ENCODE results near the gene COL23A1. TPM values are rescaled to one million over a fixed set of nuclear protein-coding genes. Genes with fewer than 3 reads are reported as not detected.

COL23A1 gene
- total RNA-seq, 2 experiments from 2014 or later, result 0.10 to 0.18 TPM

GRCh38 chr5:178385496-178385890 is 204.7 kb downstream of the COL23A1 start:
- no peaks in the 10 kb centered on the region for H3K4me1 Mint-ChIP-seq
- ChIA-PET CTCF (no interaction called here), POLR2A (no interaction called here)
- no peak for DNase-seq
- H3K9me3 Mint-ChIP-seq, result no peaks in the 10 kb centered on the region
- H3K27ac Mint-ChIP-seq, result no peak overlapping the region
- no peaks in the 10 kb centered on the region for H3K36me3 Mint-ChIP-seq (ENCODE audit: low read depth)
- H3K27me3 Mint-ChIP-seq, result no peaks in the 10 kb centered on the region
- no peak overlapping the region for H3K4me3 Mint-ChIP-seq

GRCh38 chr5:178384816-178385495 is 205.2 kb downstream of the COL23A1 start:
- CTCF ChIA-PET, result no interaction called here
- H3K4me3 Mint-ChIP-seq, result no peak overlapping the region
- DNase-seq, result no peak
- H3K9me3 Mint-ChIP-seq, result no peaks in the 10 kb centered on the region
- POLR2A ChIA-PET, result no interaction called here
- H3K27ac Mint-ChIP-seq, result no peak overlapping the region
- H3K27me3 Mint-ChIP-seq, result no peaks in the 10 kb centered on the region
- H3K4me1 Mint-ChIP-seq, result no peaks in the 10 kb centered on the region
- no peaks in the 10 kb centered on the region for H3K36me3 Mint-ChIP-seq (ENCODE audit: low read depth)

GRCh38 chr5:178383919-178384815 is 206.0 kb downstream of the COL23A1 start:
- POLR2A ChIA-PET, result no interaction called here
- Mint-ChIP-seq H3K4me1 (no peaks in the 10 kb centered on the region), H3K27me3 (no peaks in the 10 kb centered on the region), H3K9me3 (no peaks in the 10 kb centered on the region), H3K27ac (no peak overlapping the region), H3K36me3 (ENCODE audit: low read depth) (no peaks in the 10 kb centered on the region), H3K4me3 (no peak overlapping the region)
- CTCF ChIA-PET, result no interaction called here
- no peak for DNase-seq

GRCh38 chr5:178383301-178383918 is 206.8 kb downstream of the COL23A1 start:
- Mint-ChIP-seq H3K36me3 (ENCODE audit: low read depth) (no peaks in the 10 kb centered on the region), H3K4me1 (no peaks in the 10 kb centered on the region), H3K4me3 (no peak overlapping the region), H3K27ac (no peak overlapping the region), H3K27me3 (no peaks in the 10 kb centered on the region), H3K9me3 (no peaks in the 10 kb centered on the region)
- CTCF ChIA-PET, result no interaction called here
- POLR2A ChIA-PET, result no interaction called here
- no peak for DNase-seq

- DNase-seq, result no peak
- H3K27ac Mint-ChIP-seq, result no peak overlapping the region
- no peak overlapping the region for H3K4me3 Mint-ChIP-seq
- no peaks in the 10 kb centered on the region for H3K4me1 Mint-ChIP-seq
- H3K9me3 Mint-ChIP-seq, result no peaks in the 10 kb centered on the region
- no peaks in the 10 kb centered on the region for H3K36me3 Mint-ChIP-seq (ENCODE audit: low read depth)
- CTCF ChIA-PET, result no interaction called here
- POLR2A ChIA-PET, result no interaction called here
- no peaks in the 10 kb centered on the region for H3K27me3 Mint-ChIP-seq
Measured at GRCh38 chr5:178382754-178383164, 207.4 kb downstream of the COL23A1 start.

- Mint-ChIP-seq H3K9me3 (no peaks in the 10 kb centered on the region), H3K27me3 (no peaks in the 10 kb centered on the region), H3K27ac (no peak overlapping the region), H3K36me3 (ENCODE audit: low read depth) (no peaks in the 10 kb centered on the region), H3K4me1 (no peaks in the 10 kb centered on the region), H3K4me3 (no peak overlapping the region)
- POLR2A ChIA-PET, result no interaction called here
- CTCF ChIA-PET, result no interaction called here
- DNase-seq, result no peak
Measured at GRCh38 chr5:178381921-178382695, 208.1 kb downstream of the COL23A1 start.

GRCh38 chr5:178381206-178381605 is 209.0 kb downstream of the COL23A1 start:
- Mint-ChIP-seq H3K36me3 (ENCODE audit: low read depth) (no peaks in the 10 kb centered on the region), H3K9me3 (no peaks in the 10 kb centered on the region), H3K27ac (no peak overlapping the region), H3K4me1 (no peaks in the 10 kb centered on the region), H3K27me3 (no peaks in the 10 kb centered on the region), H3K4me3 (no peak overlapping the region)
- DNase-seq, result no peak
- CTCF ChIA-PET, result no interaction called here
- POLR2A ChIA-PET, result no interaction called here

GRCh38 chr5:178380541-178381074 is 209.6 kb downstream of the COL23A1 start:
- CTCF ChIA-PET, result no interaction called here
- no peaks in the 10 kb centered on the region for H3K9me3 Mint-ChIP-seq
- H3K27ac Mint-ChIP-seq, result no peak overlapping the region
- H3K27me3 Mint-ChIP-seq, result no peaks in the 10 kb centered on the region
- H3K4me3 Mint-ChIP-seq, result no peak overlapping the region
- H3K4me1 Mint-ChIP-seq, result no peaks in the 10 kb centered on the region
- DNase-seq, result no peak
- H3K36me3 Mint-ChIP-seq (ENCODE audit: low read depth), result no peaks in the 10 kb centered on the region
- POLR2A ChIA-PET, result no interaction called here

- no peaks in the 10 kb centered on the region for H3K36me3 Mint-ChIP-seq (ENCODE audit: low read depth)
- CTCF ChIA-PET, result no interaction called here
- DNase-seq, result no peak
- no peak overlapping the region for H3K27ac Mint-ChIP-seq
- POLR2A ChIA-PET, result no interaction called here
- H3K9me3 Mint-ChIP-seq, result no peaks in the 10 kb centered on the region
- H3K4me1 Mint-ChIP-seq, result no peaks in the 10 kb centered on the region
- no peaks in the 10 kb centered on the region for H3K27me3 Mint-ChIP-seq
- H3K4me3 Mint-ChIP-seq, result no peak overlapping the region
Measured at GRCh38 chr5:178380086-178380485, 210.1 kb downstream of the COL23A1 start.

GRCh38 chr5:178378527-178379484 is 211.4 kb downstream of the COL23A1 start:
- Mint-ChIP-seq H3K9me3 (no peaks in the 10 kb centered on the region), H3K4me1 (no peaks in the 10 kb centered on the region), H3K27ac (no peak overlapping the region), H3K36me3 (ENCODE audit: low read depth) (no peaks in the 10 kb centered on the region), H3K27me3 (no peaks in the 10 kb centered on the region), H3K4me3 (no peak overlapping the region)
- POLR2A ChIA-PET, result no interaction called here
- no peak for DNase-seq
- CTCF ChIA-PET, result no interaction called here

- no peaks in the 10 kb centered on the region for H3K27me3 Mint-ChIP-seq
- ChIA-PET POLR2A (no interaction called here), CTCF (no interaction called here)
- H3K4me3 Mint-ChIP-seq, result no peak overlapping the region
- DNase-seq, result no peak
- no peak overlapping the region for H3K27ac Mint-ChIP-seq
- H3K4me1 Mint-ChIP-seq, result no peaks in the 10 kb centered on the region
- H3K9me3 Mint-ChIP-seq, result no peaks in the 10 kb centered on the region
- no peaks in the 10 kb centered on the region for H3K36me3 Mint-ChIP-seq (ENCODE audit: low read depth)
Measured at GRCh38 chr5:178377583-178378270, 212.5 kb downstream of the COL23A1 start.

Measured in activated CD4-positive, alpha-beta memory T cell treated with anti-CD3 and anti-CD28 coated beads, Interleukin-2, amount 10 ng/mL, durations not matched to agents 7 days and 5 days (primary cell).